ENCODE results near the gene SLIT3.

GRCh38 chr5:168990679-168991078, 310.3 kb downstream of the SLIT3 start:
- TF ChIP-seq, protein P1, sequence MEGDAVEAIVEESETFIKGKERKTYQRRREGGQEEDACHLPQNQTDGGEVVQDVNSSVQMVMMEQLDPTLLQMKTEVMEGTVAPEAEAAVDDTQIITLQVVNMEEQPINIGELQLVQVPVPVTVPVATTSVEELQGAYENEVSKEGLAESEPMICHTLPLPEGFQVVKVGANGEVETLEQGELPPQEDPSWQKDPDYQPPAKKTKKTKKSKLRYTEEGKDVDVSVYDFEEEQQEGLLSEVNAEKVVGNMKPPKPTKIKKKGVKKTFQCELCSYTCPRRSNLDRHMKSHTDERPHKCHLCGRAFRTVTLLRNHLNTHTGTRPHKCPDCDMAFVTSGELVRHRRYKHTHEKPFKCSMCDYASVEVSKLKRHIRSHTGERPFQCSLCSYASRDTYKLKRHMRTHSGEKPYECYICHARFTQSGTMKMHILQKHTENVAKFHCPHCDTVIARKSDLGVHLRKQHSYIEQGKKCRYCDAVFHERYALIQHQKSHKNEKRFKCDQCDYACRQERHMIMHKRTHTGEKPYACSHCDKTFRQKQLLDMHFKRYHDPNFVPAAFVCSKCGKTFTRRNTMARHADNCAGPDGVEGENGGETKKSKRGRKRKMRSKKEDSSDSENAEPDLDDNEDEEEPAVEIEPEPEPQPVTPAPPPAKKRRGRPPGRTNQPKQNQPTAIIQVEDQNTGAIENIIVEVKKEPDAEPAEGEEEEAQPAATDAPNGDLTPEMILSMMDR (IDR thresholded peaks at IDR 0.05; ENCODE audit: insufficient read depth, low read length), result no peak
- TF ChIP-seq, protein P2, sequence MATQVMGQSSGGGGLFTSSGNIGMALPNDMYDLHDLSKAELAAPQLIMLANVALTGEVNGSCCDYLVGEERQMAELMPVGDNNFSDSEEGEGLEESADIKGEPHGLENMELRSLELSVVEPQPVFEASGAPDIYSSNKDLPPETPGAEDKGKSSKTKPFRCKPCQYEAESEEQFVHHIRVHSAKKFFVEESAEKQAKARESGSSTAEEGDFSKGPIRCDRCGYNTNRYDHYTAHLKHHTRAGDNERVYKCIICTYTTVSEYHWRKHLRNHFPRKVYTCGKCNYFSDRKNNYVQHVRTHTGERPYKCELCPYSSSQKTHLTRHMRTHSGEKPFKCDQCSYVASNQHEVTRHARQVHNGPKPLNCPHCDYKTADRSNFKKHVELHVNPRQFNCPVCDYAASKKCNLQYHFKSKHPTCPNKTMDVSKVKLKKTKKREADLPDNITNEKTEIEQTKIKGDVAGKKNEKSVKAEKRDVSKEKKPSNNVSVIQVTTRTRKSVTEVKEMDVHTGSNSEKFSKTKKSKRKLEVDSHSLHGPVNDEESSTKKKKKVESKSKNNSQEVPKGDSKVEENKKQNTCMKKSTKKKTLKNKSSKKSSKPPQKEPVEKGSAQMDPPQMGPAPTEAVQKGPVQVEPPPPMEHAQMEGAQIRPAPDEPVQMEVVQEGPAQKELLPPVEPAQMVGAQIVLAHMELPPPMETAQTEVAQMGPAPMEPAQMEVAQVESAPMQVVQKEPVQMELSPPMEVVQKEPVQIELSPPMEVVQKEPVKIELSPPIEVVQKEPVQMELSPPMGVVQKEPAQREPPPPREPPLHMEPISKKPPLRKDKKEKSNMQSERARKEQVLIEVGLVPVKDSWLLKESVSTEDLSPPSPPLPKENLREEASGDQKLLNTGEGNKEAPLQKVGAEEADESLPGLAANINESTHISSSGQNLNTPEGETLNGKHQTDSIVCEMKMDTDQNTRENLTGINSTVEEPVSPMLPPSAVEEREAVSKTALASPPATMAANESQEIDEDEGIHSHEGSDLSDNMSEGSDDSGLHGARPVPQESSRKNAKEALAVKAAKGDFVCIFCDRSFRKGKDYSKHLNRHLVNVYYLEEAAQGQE (IDR thresholded peaks at IDR 0.05; ENCODE audit: insufficient replicate concordance, low read depth), result no peak
- TF ChIP-seq SPI1 (IDR thresholded peaks at IDR 0.05; ENCODE audit: borderline replicate concordance, low read depth) (no peak), POLR2AphosphoS5 (IDR thresholded peaks at IDR 0.05; ENCODE audit: low read depth) (no peak)
